HEK293 (cell line): ENCODE measurements around the gene OSBPL1A.

Source experiments
- CTCF ChIA-PET: fragments of 350-600 bp; formaldehyde crosslinking; extraction: SDS; loops from one replicate; lab custom pipeline; 2021; ENCODE audit warnings: antibody characterized with exemption; lab: Yijun Ruan, JAX
- POLR2A ChIA-PET: fragments of 300-600 bp; formaldehyde crosslinking; extraction: SDS; loops from one replicate; lab custom pipeline; 2020; ENCODE audit warnings: antibody characterized with exemption, inconsistent platforms; lab: Yijun Ruan, JAX
- H3K27ac ChIP-seq: fragments of 200-500 bp; sonication (Bioruptor generic); 2 replicates; pipeline ENCODE4 v1.5.1; 2014; ENCODE audit warnings: low read depth, low read length, control low read depth, inconsistent platforms; ENCODE audit errors: extremely low read depth
- H3K36me3 ChIP-seq, 2 experiments: fragments of 200-500 bp in 1 of 2; sonication (Bioruptor generic) in 1 of 2; 1 replicate in 1 of 2; 2 replicates in 1 of 2; pipeline ENCODE4 v1.5.1; 2014 to 2017; ENCODE audit warnings: inconsistent platforms in 2 of 2, low read length in 2 of 2; ENCODE audit not compliant: control insufficient read depth in 2 of 2, insufficient read depth in 1 of 2
- H3K4me1 ChIP-seq: fragments of 200-500 bp; sonication (Bioruptor generic); 2 replicates; pipeline ENCODE4 v1.5.1; 2014; ENCODE audit warnings: mild to moderate bottlenecking, low read length, inconsistent platforms; ENCODE audit not compliant: control insufficient read depth, insufficient read depth
- H3K4me3 ChIP-seq: 2 replicates; pipeline ENCODE4 v1.5.1; 2011; ENCODE audit warnings: low read depth, mild to moderate bottlenecking, control low read depth, low read length, moderate library complexity
- H3K9me3 ChIP-seq: fragments of 200-500 bp; sonication (Bioruptor generic); 2 replicates; pipeline ENCODE4 v1.5.1; 2014; ENCODE audit warnings: low read depth, low read length, inconsistent platforms; ENCODE audit not compliant: control insufficient read depth, insufficient read depth
- HOXD13 ChIP-seq: sonication (generic); formaldehyde crosslinking; IDR thresholded peaks from 2 replicates; pipeline ENCODE4 v1.8.0; 2022; ENCODE audit warnings: missing genetic modification reagents, borderline replicate concordance
- KLF1 ChIP-seq: fragments of 450-650 bp; formaldehyde crosslinking; IDR thresholded peaks from 2 replicates; pipeline ENCODE4 v1.5.1; 2016; ENCODE audit warnings: missing biosample characterization, missing genetic modification characterization
- KLF16 ChIP-seq: fragments of 450-650 bp; formaldehyde crosslinking; IDR thresholded peaks from 2 replicates; pipeline ENCODE4 v1.5.1; 2017; ENCODE audit warnings: missing biosample characterization, missing genetic modification characterization
- KLF9 ChIP-seq: fragments of 450-650 bp; formaldehyde crosslinking; IDR thresholded peaks from 2 replicates; pipeline ENCODE4 v1.5.1; 2016; ENCODE audit warnings: missing biosample characterization, missing genetic modification characterization, low read depth
- SP3 ChIP-seq: fragments of 450-650 bp; formaldehyde crosslinking; IDR thresholded peaks from 2 replicates; pipeline ENCODE4 v1.5.1; 2016; ENCODE audit warnings: missing biosample characterization, missing genetic modification characterization
- SP7 ChIP-seq: fragments of 450-650 bp; formaldehyde crosslinking; IDR thresholded peaks from 2 replicates; pipeline ENCODE4 v1.5.1; 2016; ENCODE audit warnings: missing biosample characterization, missing genetic modification characterization
- YY2 ChIP-seq: fragments of 450-650 bp; formaldehyde crosslinking; IDR thresholded peaks from 2 replicates; pipeline ENCODE4 v1.5.1; 2016; ENCODE audit warnings: missing biosample characterization, missing genetic modification characterization
- ZBTB1 ChIP-seq: fragments of 450-650 bp; formaldehyde crosslinking; IDR thresholded peaks from 2 replicates; pipeline ENCODE4 v1.5.1; 2016; ENCODE audit warnings: missing biosample characterization, missing genetic modification characterization
- ZBTB20 ChIP-seq: fragments of 450-650 bp; formaldehyde crosslinking; IDR thresholded peaks from 2 replicates; pipeline ENCODE4 v1.5.1; 2016; ENCODE audit warnings: missing biosample characterization, missing genetic modification characterization
- ZNF132 ChIP-seq: fragments of 450-650 bp; formaldehyde crosslinking; IDR thresholded peaks from 2 replicates; pipeline ENCODE4 v1.5.1; 2017; ENCODE audit warnings: missing biosample characterization, missing genetic modification characterization, borderline replicate concordance
- ZNF175 ChIP-seq: fragments of 450-650 bp; formaldehyde crosslinking; IDR thresholded peaks from 2 replicates; pipeline ENCODE4 v1.5.1; 2016; ENCODE audit warnings: missing biosample characterization, missing genetic modification characterization
- ZNF19 ChIP-seq: fragments of 450-650 bp; formaldehyde crosslinking; IDR thresholded peaks from 2 replicates; pipeline ENCODE4; 2016; ENCODE audit warnings: missing biosample characterization, missing genetic modification characterization, low read depth
- ZNF202 ChIP-seq: fragments of 450-650 bp; formaldehyde crosslinking; IDR thresholded peaks from 2 replicates; pipeline ENCODE4 v1.5.1; 2016; ENCODE audit warnings: missing biosample characterization, missing genetic modification characterization, borderline replicate concordance
- ZNF621 ChIP-seq: fragments of 450-650 bp; formaldehyde crosslinking; IDR thresholded peaks from 2 replicates; pipeline ENCODE4 v1.5.1; 2017; ENCODE audit warnings: missing biosample characterization, missing genetic modification characterization
- ZNF654 ChIP-seq: fragments of 450-650 bp; formaldehyde crosslinking; IDR thresholded peaks from 2 replicates; pipeline ENCODE4 v1.5.1; 2016; ENCODE audit warnings: low read depth, missing biosample characterization, missing genetic modification characterization
- ZNF658 ChIP-seq: fragments of 450-650 bp; formaldehyde crosslinking; IDR thresholded peaks from 2 replicates; pipeline ENCODE4; 2016; ENCODE audit warnings: missing biosample characterization, missing genetic modification characterization
- ZNF792 ChIP-seq: fragments of 450-650 bp; formaldehyde crosslinking; IDR thresholded peaks from 2 replicates; pipeline ENCODE4 v1.5.1; 2016; ENCODE audit warnings: missing biosample characterization, missing genetic modification characterization
- ZNF830 ChIP-seq: fragments of 450-650 bp; IDR thresholded peaks from 2 replicates; pipeline ENCODE4 v1.5.0; 2018; ENCODE audit warnings: missing biosample characterization, missing genetic modification characterization, low read depth, mild to moderate bottlenecking, moderate library complexity
- TF ChIP-seq, protein P1 (sequence below): sonication (generic); formaldehyde crosslinking; IDR thresholded peaks from 2 replicates; pipeline ENCODE4 v1.8.1; 2022; ENCODE audit warnings: mild to moderate bottlenecking, moderate library complexity, missing genetic modification reagents

OSBPL1A gene

DNA sequence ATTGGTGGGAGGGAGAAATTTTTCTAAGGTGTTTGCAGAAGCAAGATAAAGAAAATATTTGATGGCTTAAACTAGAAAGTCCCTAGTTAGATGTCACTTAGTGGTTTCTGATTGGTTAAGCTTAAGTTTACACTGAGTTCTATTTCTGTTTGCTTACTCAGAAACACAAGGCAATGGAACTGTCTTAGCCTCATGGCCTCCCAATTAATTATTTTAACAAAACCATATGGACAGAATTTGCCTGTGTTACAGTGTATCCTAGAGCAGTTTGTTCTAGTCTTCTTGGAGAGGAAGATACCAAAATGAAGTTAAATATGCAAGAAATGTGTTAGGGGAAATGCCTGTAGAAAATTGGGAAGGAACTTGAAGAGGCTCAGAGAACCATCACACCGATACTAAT, 24.2 kb upstream of the OSBPL1A start:
- TF ChIP-seq SP7 (tag by site-specific recombination), result no peak
- no peak for TF ChIP-seq ZNF621

GRCh38 chr18:24420551-24420950, 22.9 kb upstream of the OSBPL1A start:
- TF ChIP-seq ZNF202 (tag by site-specific recombination) (no peak), ZNF621 (no peak), KLF1 (no peak), SP3 (tag by site-specific recombination) (no peak)
- TF ChIP-seq, protein P1, sequence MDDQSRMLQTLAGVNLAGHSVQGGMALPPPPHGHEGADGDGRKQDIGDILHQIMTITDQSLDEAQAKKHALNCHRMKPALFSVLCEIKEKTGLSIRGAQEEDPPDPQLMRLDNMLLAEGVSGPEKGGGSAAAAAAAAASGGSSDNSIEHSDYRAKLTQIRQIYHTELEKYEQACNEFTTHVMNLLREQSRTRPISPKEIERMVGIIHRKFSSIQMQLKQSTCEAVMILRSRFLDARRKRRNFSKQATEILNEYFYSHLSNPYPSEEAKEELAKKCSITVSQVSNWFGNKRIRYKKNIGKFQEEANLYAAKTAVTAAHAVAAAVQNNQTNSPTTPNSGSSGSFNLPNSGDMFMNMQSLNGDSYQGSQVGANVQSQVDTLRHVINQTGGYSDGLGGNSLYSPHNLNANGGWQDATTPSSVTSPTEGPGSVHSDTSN (CRISPR knock-in tag), result no peak
- Histone ChIP-seq H3K9me3 (no peaks in the 10 kb centered on the region), H3K4me3 (no peak overlapping the region), H3K27ac (no peak overlapping the region), H3K4me1 (no peaks in the 10 kb centered on the region), H3K36me3 (no peaks in the 10 kb centered on the region)
- ChIA-PET POLR2A (interaction anchor here (1.7 kb wide), 1 partner anchor 23 kb away, joined by 3 read pairs; the partner anchor contains the start of gene OSBPL1A), CTCF (interaction anchor here (0.6 kb wide), 1 partner anchor 387 kb away, joined by 3 read pairs; no protein-coding TSS in a partner anchor)

More for the DNA sequence above, 24.2 kb upstream of the OSBPL1A start:
- Histone ChIP-seq H3K9me3 (no peaks in the 10 kb centered on the region), H3K4me1 (no peaks in the 10 kb centered on the region), H3K4me3 (no peak overlapping the region), H3K36me3 (no peaks in the 10 kb centered on the region), H3K27ac (no peak overlapping the region)
- ChIA-PET CTCF (interaction anchor here (1.0 to 2.5 kb wide), 2 partner anchors 9 to 12 kb away, joined by 3 to 8 read pairs; no protein-coding TSS in a partner anchor), POLR2A (interaction anchor here (1.3 kb wide), 1 partner anchor 283 kb away, joined by 3 read pairs; the partner anchor contains the start of gene CABYR)

GRCh38 chr18:24417480-24417879, 19.9 kb upstream of the OSBPL1A start:
- TF ChIP-seq ZNF175 (tag by site-specific recombination) (no peak), ZNF658 (tag by site-specific recombination) (no peak), YY2 (no peak), ZNF132 (tag by site-specific recombination) (no peak), ZNF792 (tag by site-specific recombination) (no peak), ZBTB20 (tag by site-specific recombination) (no peak), KLF9 (tag by site-specific recombination) (no peak), ZNF654 (tag by site-specific recombination) (no peak), ZBTB1 (no peak), KLF16 (tag by site-specific recombination) (no peak), ZNF19 (no peak), HOXD13 (CRISPR knock-in tag) (no peak), ZNF830 (tag by site-specific recombination) (no peak)
- TF ChIP-seq, all 188 proteins: peak for 0
- ChIA-PET POLR2A (interaction anchor here (1.4 kb wide), 1 partner anchor 9 kb away, joined by 11 read pairs; the partner anchor contains the start of gene IMPACT), CTCF (interaction anchor here (0.6 kb wide), 1 partner anchor 14 kb away, joined by 3 read pairs; no protein-coding TSS in a partner anchor)
- Histone ChIP-seq H3K9me3 (no peaks in the 10 kb centered on the region), H3K27ac (no peak overlapping the region), H3K4me1 (no peaks in the 10 kb centered on the region), H3K36me3 (no peaks in the 10 kb centered on the region), H3K4me3 (no peak overlapping the region)
